ENCODE results near the gene STARD13. TPM values are rescaled to one million over a fixed set of nuclear protein-coding genes. Genes with fewer than 3 reads are reported as not detected.
A peak's percentile ranks its signal among the peaks of the same experiment; 100 is the strongest.

The STARD13 gene
- total RNA-seq, 1 experiment from 2014 or later, result 26.6 TPM

DNA sequence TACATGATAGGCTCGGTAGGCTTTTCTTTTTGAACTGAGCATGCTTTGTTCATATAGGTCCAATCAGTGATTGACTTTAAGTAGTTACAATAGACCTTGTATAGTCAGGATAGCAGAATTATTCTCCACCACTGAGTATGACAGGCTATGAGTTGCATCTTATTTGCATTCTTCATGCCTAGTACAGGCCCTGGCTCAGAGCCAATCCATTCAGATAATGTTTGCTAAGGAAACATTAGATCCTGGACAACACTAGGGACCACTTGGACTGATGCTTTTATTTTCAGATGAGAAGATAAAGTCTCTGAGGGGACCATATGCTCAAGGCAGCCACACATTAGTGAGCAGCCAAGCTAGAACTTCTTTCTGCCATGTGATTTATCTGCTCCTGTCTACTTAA, 135.4 kb downstream of the STARD13 start:
- intact Hi-C loops (cut with micrococcal nuclease), result no loop called here
- H3K27ac ChIP-seq (ENCODE audit: low read length), result no peak overlapping the region
- no peaks in the 10 kb centered on the region for H3K27me3 ChIP-seq (ENCODE audit: low read length)
- no peaks in the 10 kb centered on the region for H4K20me1 ChIP-seq (ENCODE audit: low read length)
- no peaks in the 10 kb centered on the region for H3K4me1 ChIP-seq (ENCODE audit: insufficient read depth, low read length)
- peak; percentile 33; the same call in 1 of the 2 replicates for ATAC-seq
- no peaks in the 10 kb centered on the region for H3K9me2 ChIP-seq (replicated peaks; ENCODE audit: low read length)
- H2AFZ ChIP-seq (ENCODE audit: low read length), result no peak overlapping the region
- H3K36me3 ChIP-seq (ENCODE audit: low read depth, low read length), result no peaks in the 10 kb centered on the region
- no peaks in the 10 kb centered on the region for H3K9me3 ChIP-seq (ENCODE audit: low read length)
- CTCF ChIA-PET, result no interaction called here
- no TSS peak for BruUV-seq (replicated peaks)
- H3K4me3 ChIP-seq (ENCODE audit: low read length), result no peak overlapping the region
- no peak overlapping the region for H3K4me2 ChIP-seq (ENCODE audit: low read length)
- H3F3A ChIP-seq (ENCODE audit: low read length, unreplicated experiment), result no peaks in the 10 kb centered on the region
- TF ChIP-seq EZH2phosphoT487 (IDR thresholded peaks at IDR 0.05; ENCODE audit: borderline replicate concordance, low read length) (no peak), CTCF (conservative IDR thresholded peaks at IDR 0.05; ENCODE audit: low read depth, low read length) (no peak), EZH2 (IDR thresholded peaks at IDR 0.05; ENCODE audit: low read length, unreplicated experiment) (no peak)
- H3K9ac ChIP-seq (ENCODE audit: low read length), result no peak overlapping the region
- peak; percentile 56 for DNase-seq
- H3K79me2 ChIP-seq (ENCODE audit: low read length), result no peaks in the 10 kb centered on the region
- POLR2A ChIA-PET (ENCODE audit: unreplicated experiment), result no interaction called here

GRCh38 chr13:33147832-33148231, 137.7 kb downstream of the STARD13 start:
- ChIA-PET POLR2A (ENCODE audit: unreplicated experiment) (no interaction called here), CTCF (no interaction called here)
- TF ChIP-seq CTCF (conservative IDR thresholded peaks at IDR 0.05; ENCODE audit: low read depth, low read length) (no peak), EZH2 (IDR thresholded peaks at IDR 0.05; ENCODE audit: low read length, unreplicated experiment) (no peak), EZH2phosphoT487 (IDR thresholded peaks at IDR 0.05; ENCODE audit: borderline replicate concordance, low read length) (no peak)

DNA sequence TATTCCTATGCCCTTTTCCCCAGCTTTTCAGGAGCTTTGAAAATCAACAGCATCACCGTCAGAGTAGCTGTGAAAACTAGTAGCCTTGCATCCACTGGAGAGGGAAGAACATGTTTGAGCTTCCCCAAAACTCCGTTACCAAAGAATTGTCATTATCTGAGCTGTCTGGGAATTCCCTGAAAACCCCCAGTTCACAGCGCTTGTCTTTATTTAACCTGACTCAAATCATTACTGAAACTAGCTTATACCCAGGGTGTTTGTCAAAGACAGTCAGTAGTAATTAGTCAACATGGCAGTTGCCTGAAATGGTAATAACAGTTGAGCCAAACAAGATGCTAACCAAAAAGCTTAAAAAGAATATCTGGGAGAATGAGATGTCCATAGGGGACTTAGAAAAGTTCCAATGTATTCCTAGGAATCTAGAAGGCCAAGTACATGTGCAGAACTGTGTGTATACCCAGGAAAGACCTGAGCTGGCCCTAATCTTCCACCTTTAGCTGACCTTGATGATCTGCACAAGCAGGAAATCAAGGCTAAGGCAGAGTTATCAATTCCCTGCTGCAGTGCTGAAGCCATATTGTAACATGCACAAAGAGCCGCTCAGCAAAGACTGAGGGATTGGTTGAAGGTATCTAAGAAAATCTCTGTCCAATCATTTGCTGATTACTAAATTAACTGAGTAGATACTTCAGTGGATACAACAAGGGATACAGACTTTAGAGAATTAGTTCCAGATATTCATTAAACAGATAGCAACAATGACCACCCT, 138.5 kb downstream of the STARD13 start:
- ATAC-seq (no peak), DNase-seq (no peak)
- H3F3A ChIP-seq (ENCODE audit: low read length, unreplicated experiment), result no peaks in the 10 kb centered on the region
- H3K4me1 ChIP-seq (ENCODE audit: insufficient read depth, low read length), result no peaks in the 10 kb centered on the region
- no peaks in the 10 kb centered on the region for H3K9me2 ChIP-seq (replicated peaks; ENCODE audit: low read length)
- H3K79me2 ChIP-seq (ENCODE audit: low read length), result no peaks in the 10 kb centered on the region
- no TSS peak for BruUV-seq (replicated peaks)
- CTCF ChIA-PET, result no interaction called here
- no peaks in the 10 kb centered on the region for H3K27me3 ChIP-seq (ENCODE audit: low read length)
- H3K4me3 ChIP-seq (ENCODE audit: low read length), result no peak overlapping the region
- TF ChIP-seq EZH2phosphoT487 (IDR thresholded peaks at IDR 0.05; ENCODE audit: borderline replicate concordance, low read length), result no peak
- TF ChIP-seq EZH2 (IDR thresholded peaks at IDR 0.05; ENCODE audit: low read length, unreplicated experiment), result no peak
- no peak for TF ChIP-seq CTCF (conservative IDR thresholded peaks at IDR 0.05; ENCODE audit: low read depth, low read length)
- H3K27ac ChIP-seq (ENCODE audit: low read length), result no peak overlapping the region
- POLR2A ChIA-PET (ENCODE audit: unreplicated experiment), result no interaction called here
- no peak overlapping the region for H3K9ac ChIP-seq (ENCODE audit: low read length)
- H4K20me1 ChIP-seq (ENCODE audit: low read length), result no peaks in the 10 kb centered on the region
- H3K4me2 ChIP-seq (ENCODE audit: low read length), result no peak overlapping the region
- no peaks in the 10 kb centered on the region for H3K36me3 ChIP-seq (ENCODE audit: low read depth, low read length)
- intact Hi-C loops (cut with micrococcal nuclease), result no loop called here
- no peaks in the 10 kb centered on the region for H3K9me3 ChIP-seq (ENCODE audit: low read length)
- no peak overlapping the region for H2AFZ ChIP-seq (ENCODE audit: low read length)

More at GRCh38 chr13:33147832-33148231, 137.7 kb downstream of the STARD13 start:
- Histone ChIP-seq H3K4me3 (ENCODE audit: low read length) (no peak overlapping the region), H3K4me1 (ENCODE audit: insufficient read depth, low read length) (no peaks in the 10 kb centered on the region), H2AFZ (ENCODE audit: low read length) (no peak overlapping the region), H3K9me2 (replicated peaks; ENCODE audit: low read length) (no peaks in the 10 kb centered on the region), H3K27me3 (ENCODE audit: low read length) (no peaks in the 10 kb centered on the region), H3K4me2 (ENCODE audit: low read length) (no peak overlapping the region), H3F3A (ENCODE audit: low read length, unreplicated experiment) (no peaks in the 10 kb centered on the region), H3K79me2 (ENCODE audit: low read length) (no peaks in the 10 kb centered on the region), H3K36me3 (ENCODE audit: low read depth, low read length) (no peaks in the 10 kb centered on the region), H3K9ac (ENCODE audit: low read length) (no peak overlapping the region), H4K20me1 (ENCODE audit: low read length) (no peaks in the 10 kb centered on the region), H3K27ac (ENCODE audit: low read length) (no peak overlapping the region), H3K9me3 (ENCODE audit: low read length) (no peaks in the 10 kb centered on the region)
- ATAC-seq (no peak), DNase-seq (no peak)
- intact Hi-C loops (cut with micrococcal nuclease), result no loop called here
- BruUV-seq (replicated peaks), result no TSS peak
